AG04450 (cell line): ENCODE measurements around the gene SLC12A5. TPM values are rescaled to one million over a fixed set of nuclear protein-coding genes. Genes with fewer than 3 reads are reported as not detected.

ENCODE experiments used
- CTCF ChIA-PET: fragments of 300-600, 350-600 bp; formaldehyde crosslinking; extraction: SDS; loops from one replicate; lab custom pipeline; 2022; ENCODE audit warnings: antibody characterized with exemption, inconsistent platforms; lab: Charles Lee
- POLR2A ChIA-PET: fragments of 350-600 bp; formaldehyde crosslinking; extraction: SDS; loops from one replicate; lab custom pipeline; 2021; ENCODE audit warnings: antibody characterized with exemption, inconsistent platforms; lab: Yijun Ruan, JAX
- DNase-seq: peaks from one replicate; pipeline ENCODE4 v3.0.0-alpha.2; 2011; ENCODE audit warnings: low read depth, low spot score
- H3K27ac ChIP-seq: one replicate; pipeline ENCODE4 v1.5.1; 2012; ENCODE audit warnings: low read depth, low read length, control low read depth
- H3K27me3 ChIP-seq: one replicate; pipeline ENCODE4 v1.6.0; 2012; ENCODE audit warnings: low read length; ENCODE audit not compliant: control insufficient read depth, insufficient read depth
- H3K4me3 ChIP-seq: 2 replicates; pipeline ENCODE4 v1.5.1; 2011; ENCODE audit warnings: mild to moderate bottlenecking, low read depth, low read length, control low read depth
- H3K9me3 ChIP-seq: 2 replicates; pipeline ENCODE4 v1.5.1; 2012; ENCODE audit warnings: low read length; ENCODE audit not compliant: control insufficient read depth, insufficient read depth
- polyA plus RNA-seq: library from polyadenylated mRNA; depleted of rRNA; stranded (reverse); fragments of >200 nt; gene quantifications from 2 replicates; pipeline ENCODE4 v1.2.3, GENCODE V29; 2011
- TF ChIP-seq, protein P1 (sequence below): IDR thresholded peaks from 2 replicates; pipeline ENCODE4 v1.5.1; 2011; ENCODE audit warnings: low read depth, low read length, control low read depth, inconsistent platforms

SLC12A5 gene
- polyA plus RNA-seq, 1 experiment = 0.55 TPM

DNA sequence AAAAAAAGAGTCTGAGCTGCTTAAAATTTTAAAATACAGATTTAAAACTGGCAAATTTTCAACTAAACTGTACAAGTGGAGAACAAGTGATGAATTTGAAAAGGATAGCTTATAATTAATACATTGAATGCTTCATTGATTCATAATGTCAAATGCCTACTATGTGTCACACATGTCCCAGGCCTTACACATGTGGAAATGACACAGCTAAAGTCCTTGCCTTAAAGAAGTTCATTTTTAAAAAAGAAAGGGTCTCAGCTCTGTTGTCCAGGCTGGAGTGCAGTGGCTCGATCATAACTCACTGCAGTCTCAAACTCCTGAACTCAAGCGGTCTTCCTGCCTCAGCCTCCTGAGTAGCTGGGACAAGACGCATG is 55.8 kb downstream of the SLC12A5 start:
- DNase-seq = no peak

DNA sequence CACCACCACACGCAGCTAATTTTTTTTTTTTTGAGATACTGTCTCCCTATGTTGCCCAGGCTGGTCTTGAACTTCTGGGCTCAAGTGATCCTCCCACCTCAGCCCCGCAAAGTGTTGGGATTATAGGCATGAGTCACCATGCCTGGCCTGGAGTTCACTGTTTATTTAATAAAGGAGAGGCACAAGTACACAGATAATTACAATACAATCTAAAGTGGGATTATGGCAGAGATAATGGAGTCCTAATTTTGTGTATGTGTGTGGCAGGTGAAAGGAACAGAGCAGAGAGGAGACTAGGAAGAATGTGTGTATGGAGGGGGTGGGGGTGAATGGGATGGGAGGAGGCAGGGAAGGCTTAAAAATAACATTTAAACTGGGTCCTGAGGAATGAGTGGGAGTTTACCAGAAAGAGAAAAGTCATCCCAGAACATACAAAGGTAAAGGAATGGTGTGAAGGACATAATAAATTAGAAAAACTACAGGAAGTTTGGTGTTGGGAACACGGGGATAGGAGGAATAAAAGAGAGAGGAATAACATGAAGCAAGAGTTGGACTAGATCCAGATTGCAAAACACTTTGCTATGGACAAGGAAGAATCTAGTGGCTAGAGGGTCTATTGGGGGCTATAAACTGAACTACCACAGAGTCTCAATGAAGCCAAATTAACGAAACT is 56.3 kb downstream of the SLC12A5 start:
- Histone ChIP-seq H3K9me3 (peaks cover 4% of the 10 kb centered on the region; the same call in 1 of the 2 replicates), H3K27ac (no peak overlapping the region), H3K27me3 (no peaks in the 10 kb centered on the region), H3K4me3 (no peak overlapping the region)
- CTCF ChIA-PET = interaction anchor here (0.8 to 2.3 kb wide), 7 partner anchors 27 to 264 kb away, joined by 3 to 11 read pairs (median 3); no protein-coding TSS in a partner anchor
- DNase-seq = no peak
- POLR2A ChIA-PET = no interaction called here
- TF ChIP-seq, protein P1, sequence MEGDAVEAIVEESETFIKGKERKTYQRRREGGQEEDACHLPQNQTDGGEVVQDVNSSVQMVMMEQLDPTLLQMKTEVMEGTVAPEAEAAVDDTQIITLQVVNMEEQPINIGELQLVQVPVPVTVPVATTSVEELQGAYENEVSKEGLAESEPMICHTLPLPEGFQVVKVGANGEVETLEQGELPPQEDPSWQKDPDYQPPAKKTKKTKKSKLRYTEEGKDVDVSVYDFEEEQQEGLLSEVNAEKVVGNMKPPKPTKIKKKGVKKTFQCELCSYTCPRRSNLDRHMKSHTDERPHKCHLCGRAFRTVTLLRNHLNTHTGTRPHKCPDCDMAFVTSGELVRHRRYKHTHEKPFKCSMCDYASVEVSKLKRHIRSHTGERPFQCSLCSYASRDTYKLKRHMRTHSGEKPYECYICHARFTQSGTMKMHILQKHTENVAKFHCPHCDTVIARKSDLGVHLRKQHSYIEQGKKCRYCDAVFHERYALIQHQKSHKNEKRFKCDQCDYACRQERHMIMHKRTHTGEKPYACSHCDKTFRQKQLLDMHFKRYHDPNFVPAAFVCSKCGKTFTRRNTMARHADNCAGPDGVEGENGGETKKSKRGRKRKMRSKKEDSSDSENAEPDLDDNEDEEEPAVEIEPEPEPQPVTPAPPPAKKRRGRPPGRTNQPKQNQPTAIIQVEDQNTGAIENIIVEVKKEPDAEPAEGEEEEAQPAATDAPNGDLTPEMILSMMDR = no peak

More for the DNA sequence above, 55.8 kb downstream of the SLC12A5 start:
- Histone ChIP-seq H3K4me3 (no peak overlapping the region), H3K27me3 (no peaks in the 10 kb centered on the region), H3K27ac (no peak overlapping the region), H3K9me3 (peaks cover 4% of the 10 kb centered on the region; the same call in 1 of the 2 replicates)
- TF ChIP-seq, protein P1 = no peak
- ChIA-PET CTCF (interaction anchor here (0.8 to 2.3 kb wide), 6 partner anchors 26 to 264 kb away, joined by 3 to 11 read pairs (median 3); no protein-coding TSS in a partner anchor), POLR2A (no interaction called here)

DNA sequence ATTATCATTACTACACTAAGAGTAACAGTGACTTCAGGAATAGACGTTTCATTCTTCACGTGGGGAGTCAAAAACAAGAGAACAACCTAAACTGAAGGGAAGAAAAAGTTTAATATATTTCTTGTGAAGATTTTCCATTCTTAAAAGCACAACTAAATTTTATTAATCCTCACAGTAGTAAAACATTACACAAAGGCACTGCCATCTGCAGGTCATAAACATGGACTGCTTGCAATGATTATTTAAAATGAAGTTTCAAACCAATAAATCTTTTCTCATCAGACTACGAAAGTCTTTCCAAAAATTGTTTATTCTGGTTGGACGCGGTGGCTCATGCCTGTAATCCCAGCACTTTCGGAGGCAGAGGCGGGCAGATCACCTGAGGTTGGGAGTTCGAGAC is 58.1 kb downstream of the SLC12A5 start:
- no peak overlapping the region for H3K27ac ChIP-seq
- CTCF ChIA-PET = interaction anchor here (1.2 to 2.4 kb wide), 6 partner anchors 29 to 118 kb away, joined by 3 to 18 read pairs (median 6); no protein-coding TSS in a partner anchor
- POLR2A ChIA-PET = no interaction called here
- H3K27me3 ChIP-seq = no peaks in the 10 kb centered on the region
- TF ChIP-seq, protein P1 = peak; percentile 51
- H3K9me3 ChIP-seq = peaks cover 4% of the 10 kb centered on the region; the same call in 1 of the 2 replicates
- no peak for DNase-seq
- H3K4me3 ChIP-seq = no peak overlapping the region

DNA sequence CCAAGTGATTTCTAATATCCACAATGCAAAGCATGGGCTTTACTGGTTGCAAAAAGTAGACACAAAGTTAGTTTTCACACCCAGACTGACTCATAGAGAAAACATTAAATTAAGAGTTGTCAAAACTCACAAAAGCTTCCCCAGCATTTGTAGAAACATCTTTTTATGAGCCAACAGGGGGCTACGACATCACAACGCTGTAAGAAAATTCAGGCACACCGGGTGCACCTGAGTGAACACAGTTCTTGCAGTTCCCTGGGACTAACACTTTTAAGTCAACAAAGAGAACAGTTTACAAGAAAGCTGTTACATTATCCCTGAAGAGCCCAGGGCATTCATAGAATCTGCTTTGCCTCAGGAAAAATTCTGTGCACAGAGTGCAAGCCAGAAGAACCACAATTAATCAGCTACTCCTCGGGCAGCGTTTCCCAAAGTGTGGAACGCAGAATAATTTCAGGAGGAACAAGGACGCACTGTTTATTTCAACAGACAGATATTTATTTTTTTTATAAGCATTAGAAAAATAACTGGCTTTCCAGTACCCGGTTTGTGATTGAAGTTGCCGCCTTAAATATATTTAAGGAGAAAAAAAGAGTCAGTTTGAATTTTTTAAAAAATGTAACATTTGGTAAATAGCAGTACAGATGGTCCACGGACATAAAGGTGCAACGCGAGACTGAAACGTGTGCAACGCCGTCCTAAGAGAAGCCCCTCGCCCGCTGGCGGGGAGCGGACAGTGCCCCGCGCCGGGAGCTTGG is 59.6 kb downstream of the SLC12A5 start:
- H3K27me3 ChIP-seq = no peaks in the 10 kb centered on the region
- ChIA-PET POLR2A (interaction anchor here (1.3 kb wide), 1 partner anchor 30 kb away, joined by 3 read pairs; no protein-coding TSS in a partner anchor), CTCF (interaction anchor here (0.6 to 2.4 kb wide), 10 partner anchors 10 to 350 kb away, joined by 3 to 18 read pairs (median 4); no protein-coding TSS in a partner anchor)
- TF ChIP-seq, protein P1 = no peak
- H3K4me3 ChIP-seq = peak overlapping the region; percentile 70
- H3K27ac ChIP-seq = peak overlapping the region; percentile 69
- peaks cover 4% of the 10 kb centered on the region; the same call in 1 of the 2 replicates for H3K9me3 ChIP-seq
- DNase-seq = no peak
